ENCODE data around the gene PNMA8C. TPM values are rescaled to one million over a fixed set of nuclear protein-coding genes. Genes with fewer than 3 reads are reported as not detected.
A peak's percentile ranks its signal among the peaks of the same experiment; 100 is the strongest.
"Not testable (repeated sequence)": the region's sequence is repeated elsewhere in the genome, so short reads cannot be mapped to it uniquely, and the experiment has no call there.

PNMA8C gene
- total RNA-seq, 3 donors from 2014 or later, result 0.59 to 0.98 TPM; not detected in 1

GRCh38 chr19:46381756-46382345 lies 46.9 kb downstream of the PNMA8C start:
- Histone ChIP-seq H3K4me1 (no peaks in the 10 kb centered on the region), H3K4me3 (no peak overlapping the region), H3K27me3 (no peaks in the 10 kb centered on the region), H3K9me3 (no peaks in the 10 kb centered on the region), H3K27ac (peak overlapping the region in 1 of 2 donors; percentile 33), H3K36me3 (no peaks in the 10 kb centered on the region)
- DNase-seq (ENCODE audit: low spot score in 2 of 2), result no peak
- intact Hi-C loops (cut with DNase I; ENCODE audit: low total_unique reads), result no loop called here
- TF ChIP-seq, protein P1, sequence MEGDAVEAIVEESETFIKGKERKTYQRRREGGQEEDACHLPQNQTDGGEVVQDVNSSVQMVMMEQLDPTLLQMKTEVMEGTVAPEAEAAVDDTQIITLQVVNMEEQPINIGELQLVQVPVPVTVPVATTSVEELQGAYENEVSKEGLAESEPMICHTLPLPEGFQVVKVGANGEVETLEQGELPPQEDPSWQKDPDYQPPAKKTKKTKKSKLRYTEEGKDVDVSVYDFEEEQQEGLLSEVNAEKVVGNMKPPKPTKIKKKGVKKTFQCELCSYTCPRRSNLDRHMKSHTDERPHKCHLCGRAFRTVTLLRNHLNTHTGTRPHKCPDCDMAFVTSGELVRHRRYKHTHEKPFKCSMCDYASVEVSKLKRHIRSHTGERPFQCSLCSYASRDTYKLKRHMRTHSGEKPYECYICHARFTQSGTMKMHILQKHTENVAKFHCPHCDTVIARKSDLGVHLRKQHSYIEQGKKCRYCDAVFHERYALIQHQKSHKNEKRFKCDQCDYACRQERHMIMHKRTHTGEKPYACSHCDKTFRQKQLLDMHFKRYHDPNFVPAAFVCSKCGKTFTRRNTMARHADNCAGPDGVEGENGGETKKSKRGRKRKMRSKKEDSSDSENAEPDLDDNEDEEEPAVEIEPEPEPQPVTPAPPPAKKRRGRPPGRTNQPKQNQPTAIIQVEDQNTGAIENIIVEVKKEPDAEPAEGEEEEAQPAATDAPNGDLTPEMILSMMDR (IDR thresholded peaks at IDR 0.05), result no peak
- no peak for TF ChIP-seq POLR2AphosphoS5 (IDR thresholded peaks at IDR 0.05)
- TF ChIP-seq POLR2A (IDR thresholded peaks at IDR 0.05), result no peak

DNA sequence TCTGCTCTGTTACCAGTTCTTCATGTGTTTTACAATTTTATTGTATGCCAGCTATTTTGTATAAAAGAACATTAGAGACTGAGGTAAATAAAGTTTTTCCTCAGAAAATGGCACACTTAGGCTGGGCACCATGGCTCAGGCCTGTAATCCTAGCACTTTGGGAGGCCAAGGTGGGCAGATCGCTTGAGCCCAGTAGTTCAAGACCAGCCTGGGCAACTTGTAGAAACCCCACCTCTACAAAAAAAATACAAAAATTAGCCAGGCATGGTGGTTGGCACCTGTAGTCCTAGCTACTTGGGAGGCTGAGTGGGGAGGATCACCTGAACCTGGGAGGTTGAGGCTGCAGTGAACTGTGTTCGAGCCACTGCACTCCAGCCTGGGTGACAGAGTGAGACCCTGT lies 47.4 kb downstream of the PNMA8C start:
- Histone ChIP-seq H3K4me1 (no peaks in the 10 kb centered on the region), H3K36me3 (no peaks in the 10 kb centered on the region), H3K4me3 (no peak overlapping the region), H3K9me3 (no peaks in the 10 kb centered on the region), H3K27ac (no peak overlapping the region), H3K27me3 (no peaks in the 10 kb centered on the region)
- TF ChIP-seq, protein P1 (IDR thresholded peaks at IDR 0.05), result no peak
- TF ChIP-seq POLR2AphosphoS5 (IDR thresholded peaks at IDR 0.05), result no peak
- TF ChIP-seq POLR2A (IDR thresholded peaks at IDR 0.05), result no peak
- intact Hi-C loops (cut with DNase I; ENCODE audit: low total_unique reads), result no loop called here
- DNase-seq (ENCODE audit: low spot score in 2 of 2), result no peak

GRCh38 chr19:46380690-46381089 lies 48.0 kb downstream of the PNMA8C start:
- Histone ChIP-seq H3K36me3 (no peaks in the 10 kb centered on the region), H3K27me3 (no peaks in the 10 kb centered on the region), H3K9me3 (no peaks in the 10 kb centered on the region), H3K4me1 (no peaks in the 10 kb centered on the region), H3K4me3 (no peak overlapping the region), H3K27ac (no peak overlapping the region)
- DNase-seq (ENCODE audit: low spot score in 2 of 2), result no peak
- intact Hi-C loops (cut with DNase I; ENCODE audit: low total_unique reads), result no loop called here
- TF ChIP-seq POLR2AphosphoS5 (IDR thresholded peaks at IDR 0.05) (no peak), POLR2A (IDR thresholded peaks at IDR 0.05) (no peak)

- TF ChIP-seq, protein P1 (IDR thresholded peaks at IDR 0.05), result no peak
- TF ChIP-seq POLR2A (IDR thresholded peaks at IDR 0.05), result no peak
- no peak for TF ChIP-seq POLR2AphosphoS5 (IDR thresholded peaks at IDR 0.05)
- intact Hi-C loops (cut with DNase I; ENCODE audit: low total_unique reads), result no loop called here
- no peak for DNase-seq (ENCODE audit: low spot score in 2 of 2)
- peaks cover 11 to 17% of the 10 kb centered on the region in 2 donors for H3K4me1 ChIP-seq
- no peaks in the 10 kb centered on the region for H3K9me3 ChIP-seq
- no peaks in the 10 kb centered on the region for H3K27me3 ChIP-seq
- no peaks in the 10 kb centered on the region for H3K36me3 ChIP-seq
- peak overlapping the region; percentile 45 to 93 for H3K27ac ChIP-seq
- no peak overlapping the region for H3K4me3 ChIP-seq
Observed at GRCh38 chr19:46378268-46378667, 50.5 kb downstream of the PNMA8C start.

DNA sequence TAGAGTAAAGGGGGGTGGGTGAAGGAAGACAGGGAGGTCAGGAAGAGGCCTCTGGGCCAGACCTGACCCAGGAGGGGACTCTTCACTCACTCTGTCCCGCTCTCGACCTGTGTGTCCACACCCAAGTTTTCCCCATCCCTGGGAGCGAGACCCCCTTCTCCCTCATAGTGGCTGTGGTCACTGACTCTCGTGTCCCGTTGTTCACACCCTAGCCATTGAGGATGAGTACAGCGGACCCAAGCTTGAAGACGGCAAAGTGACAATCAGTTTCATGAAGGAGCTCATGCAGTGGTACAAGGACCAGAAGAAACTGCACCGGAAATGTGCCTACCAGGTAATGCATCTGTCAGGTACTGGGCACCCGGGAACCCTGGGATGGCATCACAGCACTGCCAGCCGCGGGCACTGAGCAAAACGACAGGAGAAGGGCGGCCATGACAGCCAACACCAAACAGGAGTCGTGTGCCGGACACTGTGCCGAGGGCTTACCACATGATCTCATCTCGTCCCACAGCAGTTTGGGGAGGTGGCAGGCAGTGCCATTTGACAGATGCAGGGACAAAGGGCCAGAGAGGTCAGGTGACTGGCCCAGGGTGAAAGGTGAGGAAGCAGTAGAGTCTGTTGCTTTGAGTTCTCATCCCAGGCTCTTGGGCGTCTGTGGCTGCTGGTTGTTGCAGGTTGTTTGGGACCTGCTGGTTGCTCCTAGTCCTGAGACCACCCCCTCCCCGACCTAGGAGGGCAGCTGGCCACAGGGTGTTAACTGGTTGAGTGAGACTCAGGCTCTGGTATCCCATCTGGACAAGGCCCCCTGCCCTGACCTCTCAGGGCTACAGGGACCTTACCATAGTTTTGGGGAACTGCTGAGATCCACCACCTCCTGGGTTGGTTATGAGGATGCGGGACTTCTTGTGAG lies 52.2 kb downstream of the PNMA8C start:
- Histone ChIP-seq H3K27ac (peak overlapping the region; percentile 45 to 93), H3K4me1 (peaks cover 26 to 30% of the 10 kb centered on the region in 2 donors), H3K4me3 (no peak overlapping the region), H3K27me3 (no peaks in the 10 kb centered on the region), H3K36me3 (no peaks in the 10 kb centered on the region), H3K9me3 (no peaks in the 10 kb centered on the region)
- TF ChIP-seq POLR2A (IDR thresholded peaks at IDR 0.05) (no peak), POLR2AphosphoS5 (IDR thresholded peaks at IDR 0.05) (no peak)
- TF ChIP-seq, protein P1 (IDR thresholded peaks at IDR 0.05), result no peak
- no peak for DNase-seq (ENCODE audit: low spot score in 2 of 2)
- intact Hi-C loops (cut with DNase I; ENCODE audit: low total_unique reads), result no loop called here

DNA sequence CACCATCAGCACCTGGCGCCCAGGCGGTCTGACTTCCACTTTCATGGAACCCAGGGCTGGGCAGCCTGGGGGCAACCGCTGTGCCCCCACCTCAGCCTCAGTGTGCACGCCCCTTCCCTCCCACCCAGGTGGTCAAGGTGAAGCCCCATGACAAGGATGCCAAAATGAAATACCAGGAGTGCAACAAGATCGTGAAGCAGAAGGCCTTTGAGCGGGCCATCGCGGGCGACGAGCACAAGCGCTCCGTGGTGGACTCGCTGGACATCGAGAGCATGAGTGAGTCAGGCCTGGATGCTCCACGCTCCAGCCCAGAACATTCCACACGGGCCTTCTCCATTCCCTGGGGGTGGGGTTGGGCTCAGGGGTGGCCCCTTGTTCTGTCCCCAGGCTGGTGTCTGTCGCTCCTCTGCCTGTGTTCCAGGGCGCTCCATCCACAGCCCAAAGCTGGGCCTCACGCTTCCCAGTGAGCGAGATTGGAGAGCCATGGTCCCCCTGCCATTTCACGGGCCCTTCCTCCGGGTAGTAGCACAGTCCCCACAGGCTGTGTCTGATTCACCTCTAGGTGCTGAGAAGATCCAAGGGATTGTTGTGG lies 53.2 kb downstream of the PNMA8C start:
- H3K9me3 ChIP-seq; H3K36me3 ChIP-seq; H3K27me3 ChIP-seq; H3K4me3 ChIP-seq; intact Hi-C loops (cut with DNase I; ENCODE audit: low total_unique reads): not testable (repeated sequence)
- peak overlapping the region; percentile 86 to 93 for H3K27ac ChIP-seq
- peaks cover 28 to 35% of the 10 kb centered on the region in 2 donors for H3K4me1 ChIP-seq
- peak in 1 of 2 donors; percentile 22 for DNase-seq (ENCODE audit: low spot score in 2 of 2)

All from breast epithelium (tissue), 4 donors.